Endothelial cell of umbilical vein (primary cell): ENCODE results near the gene ADCY2.

ENCODE experiments used
- CTCF ChIP-seq, 2 donors: IDR thresholded peaks; 1 replicate in 1 of 2; 2 replicates in 1 of 2; pipeline ENCODE4 v1.5.1; 2011; ENCODE audit warnings: low read length in 2 of 2, mild to moderate bottlenecking in 2 of 2, moderate library complexity in 2 of 2, control low read depth in 1 of 2, inconsistent platforms in 1 of 2, low read depth in 1 of 2; ENCODE audit not compliant: insufficient read depth in 1 of 2; ENCODE audit errors: extremely low read depth in 1 of 2
- EZH2 ChIP-seq: IDR thresholded peaks from 2 replicates; pipeline ENCODE4 v1.6.1; 2012; ENCODE audit warnings: borderline replicate concordance, low read depth, mild to moderate bottlenecking, moderate library complexity, low read length, inconsistent platforms; ENCODE audit not compliant: severe bottlenecking
- FOS ChIP-seq: IDR thresholded peaks from 2 replicates; pipeline ENCODE4 v1.6.1; 2011; ENCODE audit warnings: mild to moderate bottlenecking, low read length, moderate library complexity, borderline replicate concordance; ENCODE audit not compliant: insufficient read depth
- GATA2 ChIP-seq: IDR thresholded peaks from 2 replicates; pipeline ENCODE4 v1.7.0; 2011; ENCODE audit warnings: low read depth, mild to moderate bottlenecking, moderate library complexity, mixed read lengths, low read length; ENCODE audit not compliant: insufficient read length, insufficient read depth
- JUN ChIP-seq: IDR thresholded peaks from 2 replicates; pipeline ENCODE4 v1.6.1; 2011; ENCODE audit warnings: borderline replicate concordance, low read depth; ENCODE audit not compliant: insufficient read length, insufficient read depth
- MAX ChIP-seq: IDR thresholded peaks from 2 replicates; pipeline ENCODE4 v1.6.1; 2011; ENCODE audit not compliant: insufficient read depth, insufficient read length
- MYC ChIP-seq: IDR thresholded peaks from one replicate; pipeline ENCODE4 v1.6.1; 2011; ENCODE audit warnings: mild to moderate bottlenecking, low read depth, low read length
- POLR2A ChIP-seq: IDR thresholded peaks from 2 replicates; pipeline ENCODE4 v1.6.1; 2012; ENCODE audit warnings: low read depth, mild to moderate bottlenecking, control low read depth, low read length
- POLR2AphosphoS5 ChIP-seq: IDR thresholded peaks from 2 replicates; pipeline ENCODE4 v1.6.1; 2012; ENCODE audit warnings: low read depth, mild to moderate bottlenecking, control low read depth, low read length, moderate library complexity; ENCODE audit not compliant: insufficient read depth

DNA sequence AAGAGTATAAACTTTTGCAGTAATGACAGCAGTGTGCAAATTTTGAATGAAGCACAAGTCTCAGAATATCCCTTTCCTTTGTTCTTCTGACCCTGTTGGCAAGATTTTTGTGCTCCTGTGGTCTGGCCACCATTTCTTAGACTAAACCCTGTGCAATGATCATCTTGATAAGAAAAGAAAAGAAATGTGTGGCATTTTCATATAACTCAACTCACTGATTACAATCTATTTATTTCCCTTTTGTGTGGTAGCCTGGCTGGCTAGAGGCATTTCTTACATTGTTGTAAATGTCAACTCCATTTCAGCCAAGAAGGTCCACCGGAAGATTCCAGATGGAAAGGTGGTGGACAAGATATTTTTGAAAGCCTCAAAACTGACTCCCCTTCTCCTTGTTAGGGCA is 41.9 kb downstream of the ADCY2 start:
- no peak for TF ChIP-seq EZH2
- TF ChIP-seq CTCF (IDR thresholded peaks at IDR 0.05; ENCODE audit: extremely low read depth in 1 of 2, insufficient read depth in 1 of 2, low read depth in 1 of 2, low read length in 2 of 2), result no peak
- no peak for TF ChIP-seq JUN
- no peak for TF ChIP-seq MYC
- TF ChIP-seq POLR2A, result no peak
- no peak for TF ChIP-seq MAX
- no peak for TF ChIP-seq POLR2AphosphoS5
- no peak for TF ChIP-seq FOS
- TF ChIP-seq GATA2, result no peak
